Uterus (tissue), 2 donors: ENCODE data around the gene PAFAH1B2.

Experiments used
- POLR2A ChIP-seq, 2 donors: fragments of 450-650 bp; IDR thresholded peaks; one replicate each; pipeline ENCODE4 v1.6.1; 2016; ENCODE audit warnings: antibody characterized with exemption in 2 of 2, mild to moderate bottlenecking in 1 of 2, moderate library complexity in 1 of 2
- TF ChIP-seq, protein P1 (sequence below), 4 experiments: fragments of 200-600 bp in 2 of 4; fragments of 450-650 bp in 2 of 4; sonication (generic) in 2 of 4; IDR thresholded peaks; one replicate each; pipeline ENCODE4 v1.5.1; 2016 to 2019; ENCODE audit warnings: antibody characterized with exemption in 4 of 4, mild to moderate bottlenecking in 2 of 4, moderate library complexity in 1 of 4

DNA sequence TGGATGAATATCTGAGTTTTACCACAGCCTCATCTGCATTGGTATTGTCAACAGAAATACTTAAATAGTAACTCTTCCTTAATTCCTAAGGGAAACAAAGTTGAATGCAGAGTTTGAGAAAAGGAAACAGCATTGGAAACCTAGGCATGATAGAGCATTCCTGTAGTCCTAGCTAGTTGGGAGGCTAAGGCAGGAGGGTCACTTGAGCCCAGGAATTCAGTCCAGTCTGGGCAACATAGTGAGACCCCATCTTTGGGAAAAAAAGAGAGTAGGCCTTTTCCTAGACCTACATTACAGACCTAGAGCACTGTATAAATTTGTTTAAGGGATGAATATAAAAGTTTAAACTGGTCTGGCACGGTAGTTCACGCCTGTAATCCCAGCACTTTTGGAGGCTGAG lies 13.4 kb downstream of the PAFAH1B2 start:
- TF ChIP-seq, protein P1, sequence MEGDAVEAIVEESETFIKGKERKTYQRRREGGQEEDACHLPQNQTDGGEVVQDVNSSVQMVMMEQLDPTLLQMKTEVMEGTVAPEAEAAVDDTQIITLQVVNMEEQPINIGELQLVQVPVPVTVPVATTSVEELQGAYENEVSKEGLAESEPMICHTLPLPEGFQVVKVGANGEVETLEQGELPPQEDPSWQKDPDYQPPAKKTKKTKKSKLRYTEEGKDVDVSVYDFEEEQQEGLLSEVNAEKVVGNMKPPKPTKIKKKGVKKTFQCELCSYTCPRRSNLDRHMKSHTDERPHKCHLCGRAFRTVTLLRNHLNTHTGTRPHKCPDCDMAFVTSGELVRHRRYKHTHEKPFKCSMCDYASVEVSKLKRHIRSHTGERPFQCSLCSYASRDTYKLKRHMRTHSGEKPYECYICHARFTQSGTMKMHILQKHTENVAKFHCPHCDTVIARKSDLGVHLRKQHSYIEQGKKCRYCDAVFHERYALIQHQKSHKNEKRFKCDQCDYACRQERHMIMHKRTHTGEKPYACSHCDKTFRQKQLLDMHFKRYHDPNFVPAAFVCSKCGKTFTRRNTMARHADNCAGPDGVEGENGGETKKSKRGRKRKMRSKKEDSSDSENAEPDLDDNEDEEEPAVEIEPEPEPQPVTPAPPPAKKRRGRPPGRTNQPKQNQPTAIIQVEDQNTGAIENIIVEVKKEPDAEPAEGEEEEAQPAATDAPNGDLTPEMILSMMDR (IDR thresholded peaks at IDR 0.05) = no peak
- TF ChIP-seq POLR2A (IDR thresholded peaks at IDR 0.05) = no peak
